Measurements from ENCODE around the gene HEXIM2. TPM values are rescaled to one million over a fixed set of nuclear protein-coding genes. Genes with fewer than 3 reads are reported as not detected.
A peak's percentile ranks its signal among the peaks of the same experiment; 100 is the strongest.

HEXIM2 gene
- total and polyA plus RNA-seq, 2 of the 13 experiments (the other 11 are each of a cell fraction or from before 2014, with no cell fraction given) = 27.1 to 32.4 TPM

DNA sequence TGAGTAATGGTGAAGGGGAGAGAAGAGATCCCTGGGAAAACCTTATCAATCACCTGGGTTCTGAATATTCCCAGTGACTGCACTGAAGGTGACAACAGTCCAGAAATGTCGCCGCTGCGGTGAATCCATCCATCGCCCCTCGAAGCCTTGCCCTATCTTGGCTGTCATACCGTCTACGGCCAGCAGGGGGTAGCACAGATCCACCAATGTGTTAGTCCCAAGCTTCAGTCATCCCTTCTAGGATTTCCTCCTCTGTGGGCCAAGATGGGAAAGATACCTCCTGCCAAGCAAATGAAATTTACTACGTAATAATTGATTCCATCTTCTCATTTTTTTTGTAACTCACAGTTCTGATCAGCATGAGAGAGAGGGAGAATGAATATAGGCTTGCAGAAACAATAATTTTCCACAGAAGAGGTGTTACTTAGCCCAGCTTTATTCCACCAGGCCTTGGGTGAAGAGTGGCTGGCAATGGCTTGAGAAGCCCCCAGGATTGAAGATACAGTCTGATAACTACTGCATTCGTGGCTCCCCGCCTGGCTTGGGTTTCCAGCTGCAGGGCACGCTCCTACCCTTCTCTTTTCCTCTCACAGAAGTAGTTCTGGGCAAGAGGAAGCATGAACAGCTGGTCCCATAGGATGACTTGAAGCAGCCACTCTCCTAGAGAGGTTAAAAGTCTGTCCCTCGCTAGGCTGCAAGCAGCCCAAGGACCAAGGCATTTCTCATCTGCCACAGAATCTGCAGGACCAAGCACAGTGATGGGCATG, 57.4 kb downstream of the HEXIM2 start (continued):
- TF ChIP-seq, protein P1, sequence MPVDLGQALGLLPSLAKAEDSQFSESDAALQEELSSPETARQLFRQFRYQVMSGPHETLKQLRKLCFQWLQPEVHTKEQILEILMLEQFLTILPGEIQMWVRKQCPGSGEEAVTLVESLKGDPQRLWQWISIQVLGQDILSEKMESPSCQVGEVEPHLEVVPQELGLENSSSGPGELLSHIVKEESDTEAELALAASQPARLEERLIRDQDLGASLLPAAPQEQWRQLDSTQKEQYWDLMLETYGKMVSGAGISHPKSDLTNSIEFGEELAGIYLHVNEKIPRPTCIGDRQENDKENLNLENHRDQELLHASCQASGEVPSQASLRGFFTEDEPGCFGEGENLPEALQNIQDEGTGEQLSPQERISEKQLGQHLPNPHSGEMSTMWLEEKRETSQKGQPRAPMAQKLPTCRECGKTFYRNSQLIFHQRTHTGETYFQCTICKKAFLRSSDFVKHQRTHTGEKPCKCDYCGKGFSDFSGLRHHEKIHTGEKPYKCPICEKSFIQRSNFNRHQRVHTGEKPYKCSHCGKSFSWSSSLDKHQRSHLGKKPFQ (CRISPR knock-in tag; IDR thresholded peaks at IDR 0.05; ENCODE audit: insufficient replicate concordance) = no peak
- TF ChIP-seq ZNF777 (CRISPR knock-in tag; IDR thresholded peaks at IDR 0.05) (no peak), PRPF4 (IDR thresholded peaks at IDR 0.05; ENCODE audit: low read depth, low read length, poor library complexity, severe bottlenecking) (no peak), DR1 (CRISPR knock-in tag; IDR thresholded peaks at IDR 0.05) (no peak), RFX5 (IDR thresholded peaks at IDR 0.05; ENCODE audit: low read depth, low read length) (no peak), ARNT (IDR thresholded peaks at IDR 0.05) (no peak), ZNF329 (CRISPR knock-in tag; IDR thresholded peaks at IDR 0.05; ENCODE audit: low read depth) (no peak), MTA1 (CRISPR knock-in tag; IDR thresholded peaks at IDR 0.05; ENCODE audit: borderline replicate concordance) (no peak), FOSL2 (CRISPR knock-in tag; IDR thresholded peaks at IDR 0.05) (peak; percentile 42; the same call in 1 of the 2 replicates), BRD4 (CRISPR knock-in tag; IDR thresholded peaks at IDR 0.05) (no peak), CCDC6 (CRISPR knock-in tag; IDR thresholded peaks at IDR 0.05) (no peak), WIZ (CRISPR knock-in tag; IDR thresholded peaks at IDR 0.05) (no peak), ZNF7 (CRISPR knock-in tag; IDR thresholded peaks at IDR 0.05) (no peak), ZFP37 (CRISPR knock-in tag; IDR thresholded peaks at IDR 0.05; ENCODE audit: borderline replicate concordance) (no peak), ZNF441 (CRISPR knock-in tag; IDR thresholded peaks at IDR 0.05; ENCODE audit: borderline replicate concordance) (no peak), ZNF558 (CRISPR knock-in tag; IDR thresholded peaks at IDR 0.05; ENCODE audit: borderline replicate concordance) (no peak), MED8 (CRISPR knock-in tag; IDR thresholded peaks at IDR 0.05; ENCODE audit: insufficient replicate concordance) (no peak), NAIF1 (CRISPR knock-in tag; IDR thresholded peaks at IDR 0.05; ENCODE audit: borderline replicate concordance) (no peak), ZNF256 (CRISPR knock-in tag; conservative IDR thresholded peaks at IDR 0.05) (no peak), BCL6 (CRISPR knock-in tag; IDR thresholded peaks at IDR 0.05) (peak; percentile 39; the same call in 1 of the 2 replicates), SUZ12 (IDR thresholded peaks at IDR 0.05; ENCODE audit: low read depth, low read length) (0 out of 2 replicates have a peak, but pooled peaks have one; percentile 20), NRL (CRISPR knock-in tag; IDR thresholded peaks at IDR 0.05; ENCODE audit: borderline replicate concordance) (no peak), IRF2 (CRISPR knock-in tag; IDR thresholded peaks at IDR 0.05) (0 out of 2 replicates have a peak, but pooled peaks have one; percentile 47), ZNF678 (CRISPR knock-in tag; IDR thresholded peaks at IDR 0.05) (no peak), ZNF124 (CRISPR knock-in tag; IDR thresholded peaks at IDR 0.05) (no peak)
- TF ChIP-seq, protein P2, sequence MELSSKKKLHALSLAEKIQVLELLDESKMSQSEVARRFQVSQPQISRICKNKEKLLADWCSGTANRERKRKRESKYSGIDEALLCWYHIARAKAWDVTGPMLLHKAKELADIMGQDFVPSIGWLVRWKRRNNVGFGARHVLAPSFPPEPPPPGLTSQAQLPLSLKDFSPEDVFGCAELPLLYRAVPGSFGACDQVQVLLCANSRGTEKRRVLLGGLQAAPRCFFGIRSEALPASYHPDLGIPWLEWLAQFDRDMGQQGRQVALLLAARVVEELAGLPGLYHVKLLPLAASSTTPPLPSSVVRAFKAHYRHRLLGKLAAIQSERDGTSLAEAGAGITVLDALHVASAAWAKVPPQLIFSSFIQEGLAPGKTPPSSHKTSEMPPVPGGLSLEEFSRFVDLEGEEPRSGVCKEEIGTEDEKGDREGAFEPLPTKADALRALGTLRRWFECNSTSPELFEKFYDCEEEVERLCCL (CRISPR knock-in tag; IDR thresholded peaks at IDR 0.05; ENCODE audit: borderline replicate concordance) = no peak
- TF ChIP-seq, protein P3, sequence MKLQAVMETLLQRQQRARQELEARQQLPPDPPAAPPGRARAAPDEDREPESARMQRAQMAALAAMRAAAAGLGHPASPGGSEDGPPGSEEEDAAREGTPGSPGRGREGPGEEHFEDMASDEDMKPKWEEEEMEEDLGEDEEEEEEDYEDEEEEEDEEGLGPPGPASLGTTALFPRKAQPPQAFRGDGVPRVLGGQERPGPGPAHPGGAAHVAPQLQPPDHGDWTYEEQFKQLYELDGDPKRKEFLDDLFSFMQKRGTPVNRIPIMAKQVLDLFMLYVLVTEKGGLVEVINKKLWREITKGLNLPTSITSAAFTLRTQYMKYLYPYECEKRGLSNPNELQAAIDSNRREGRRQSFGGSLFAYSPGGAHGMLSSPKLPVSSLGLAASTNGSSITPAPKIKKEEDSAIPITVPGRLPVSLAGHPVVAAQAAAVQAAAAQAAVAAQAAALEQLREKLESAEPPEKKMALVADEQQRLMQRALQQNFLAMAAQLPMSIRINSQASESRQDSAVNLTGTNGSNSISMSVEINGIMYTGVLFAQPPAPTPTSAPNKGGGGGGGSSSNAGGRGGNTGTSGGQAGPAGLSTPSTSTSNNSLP (IDR thresholded peaks at IDR 0.05; ENCODE audit: low read depth, low read length) = peak; percentile 35; the same call in 1 of the 2 replicates
